Inflammatory macrophage (primary cell): Measurements from ENCODE around the gene SLC35F3.
"Not testable (repeated sequence)": the region's sequence is repeated elsewhere in the genome, so short reads cannot be mapped to it uniquely, and the experiment has no call there.

ENCODE experiments used
- DNase-seq, 2 donors: peaks; one replicate each; pipeline ENCODE4 v3.0.0-alpha.2; 2020 to 2022

The SLC35F3 gene

DNA sequence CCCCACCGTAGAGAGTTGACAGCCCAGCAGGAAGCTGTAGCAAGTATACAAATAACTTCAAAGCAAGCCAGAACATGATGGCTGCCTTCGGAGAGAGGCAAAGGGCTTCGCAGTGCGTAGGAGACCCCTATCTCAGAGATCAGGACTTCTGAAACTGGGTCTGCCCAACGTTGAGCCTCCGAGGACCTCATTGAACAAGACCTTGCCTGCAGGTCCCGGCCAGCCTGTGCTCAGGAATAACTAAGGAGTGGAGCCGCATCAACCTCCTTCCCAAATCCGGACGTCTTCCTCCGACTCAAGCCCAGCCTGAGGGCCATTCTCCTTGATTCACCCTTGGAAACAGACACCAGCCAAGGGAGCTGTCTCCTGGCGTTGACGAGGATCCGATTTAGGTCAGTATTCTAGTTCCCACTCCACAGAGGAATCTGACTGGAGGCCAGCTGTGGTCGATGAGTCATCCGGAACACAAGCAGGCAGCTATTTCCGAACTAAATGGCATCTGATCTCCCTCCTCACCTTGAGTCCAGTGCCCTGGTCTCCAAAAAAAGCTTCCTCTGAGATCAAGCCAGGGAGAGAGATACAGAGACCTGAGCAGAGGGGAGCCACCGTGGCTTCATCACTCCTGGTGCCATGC is 302.3 kb downstream of the SLC35F3 start:
- no peak for DNase-seq

DNA sequence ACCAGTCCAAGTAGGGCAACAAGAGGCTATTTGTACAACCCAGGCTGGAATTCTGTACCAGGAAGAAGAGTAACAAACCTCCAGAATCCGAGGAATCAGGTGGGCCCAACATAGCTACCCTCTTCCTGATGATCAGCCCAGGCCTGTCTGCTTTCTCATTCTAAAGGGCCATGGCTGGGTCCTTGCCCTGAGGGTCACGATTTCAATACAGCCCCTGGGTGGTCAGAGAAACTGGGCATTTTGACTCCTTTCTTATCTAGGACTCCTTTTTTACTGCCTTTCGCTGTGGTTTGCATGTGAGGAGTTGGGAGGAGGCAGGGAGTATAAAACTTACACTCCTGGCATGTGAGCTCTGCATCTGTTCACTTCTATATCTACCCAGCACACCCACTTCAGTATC is 303.9 kb downstream of the SLC35F3 start:
- DNase-seq = no peak

DNA sequence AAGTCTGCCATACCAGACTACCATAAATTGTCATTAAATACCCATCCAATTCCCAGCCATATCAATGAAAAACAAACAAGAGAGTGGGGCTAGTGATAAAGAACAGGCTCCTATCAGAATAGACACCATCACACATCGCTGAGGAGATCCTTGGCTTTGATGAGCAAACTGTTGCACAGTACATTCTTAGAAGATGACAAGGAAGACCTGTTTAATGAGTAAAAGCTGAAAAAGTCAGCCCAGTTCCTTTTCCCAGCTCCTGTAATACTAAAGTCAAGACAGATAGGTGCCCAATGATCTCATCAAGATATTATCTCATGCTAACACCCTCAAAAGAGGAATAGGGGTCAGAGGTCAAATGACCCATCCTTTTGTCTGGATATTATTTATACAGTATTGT is 304.3 kb downstream of the SLC35F3 start:
- DNase-seq = no peak

DNA sequence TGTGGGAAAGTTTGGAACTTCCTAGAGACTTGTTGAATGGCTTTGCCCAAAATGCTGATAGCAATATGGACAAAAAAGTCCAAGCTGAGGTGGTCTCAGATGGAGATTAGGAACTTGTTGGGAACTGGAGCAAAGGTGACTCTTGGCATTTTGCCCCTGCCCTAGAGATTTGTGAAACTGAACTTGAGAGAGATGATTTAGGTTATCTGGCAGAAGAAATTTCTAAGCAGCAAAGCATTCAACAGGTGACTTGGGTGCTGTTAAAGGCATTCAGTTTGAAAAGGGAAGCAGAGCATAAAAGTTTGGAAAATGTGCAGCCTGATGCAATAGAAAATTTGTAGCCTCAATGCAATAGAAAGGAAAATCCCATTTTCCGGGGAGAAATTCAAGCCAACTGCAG is 306.0 kb downstream of the SLC35F3 start:
- not testable (repeated sequence) for DNase-seq

DNA sequence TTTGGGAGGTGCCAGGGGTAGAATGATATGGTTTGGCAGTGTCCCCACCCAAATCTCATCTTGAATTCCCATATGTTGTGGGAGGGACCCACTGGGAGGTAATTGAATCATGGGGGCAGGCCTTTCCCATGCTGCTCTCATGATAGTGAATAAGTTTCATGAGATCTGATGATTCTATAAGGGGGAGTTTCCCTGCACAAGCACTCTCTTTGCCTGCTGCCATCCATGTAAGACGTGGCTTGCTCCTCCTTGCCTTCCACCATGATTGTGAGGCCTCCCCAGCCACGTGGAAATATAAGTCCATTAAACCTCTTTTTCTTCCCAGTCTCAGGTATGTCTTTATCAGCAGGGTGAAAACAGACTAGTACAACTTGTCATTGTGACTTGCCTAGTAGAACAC is 307.4 kb downstream of the SLC35F3 start:
- DNase-seq = not testable (repeated sequence)

DNA sequence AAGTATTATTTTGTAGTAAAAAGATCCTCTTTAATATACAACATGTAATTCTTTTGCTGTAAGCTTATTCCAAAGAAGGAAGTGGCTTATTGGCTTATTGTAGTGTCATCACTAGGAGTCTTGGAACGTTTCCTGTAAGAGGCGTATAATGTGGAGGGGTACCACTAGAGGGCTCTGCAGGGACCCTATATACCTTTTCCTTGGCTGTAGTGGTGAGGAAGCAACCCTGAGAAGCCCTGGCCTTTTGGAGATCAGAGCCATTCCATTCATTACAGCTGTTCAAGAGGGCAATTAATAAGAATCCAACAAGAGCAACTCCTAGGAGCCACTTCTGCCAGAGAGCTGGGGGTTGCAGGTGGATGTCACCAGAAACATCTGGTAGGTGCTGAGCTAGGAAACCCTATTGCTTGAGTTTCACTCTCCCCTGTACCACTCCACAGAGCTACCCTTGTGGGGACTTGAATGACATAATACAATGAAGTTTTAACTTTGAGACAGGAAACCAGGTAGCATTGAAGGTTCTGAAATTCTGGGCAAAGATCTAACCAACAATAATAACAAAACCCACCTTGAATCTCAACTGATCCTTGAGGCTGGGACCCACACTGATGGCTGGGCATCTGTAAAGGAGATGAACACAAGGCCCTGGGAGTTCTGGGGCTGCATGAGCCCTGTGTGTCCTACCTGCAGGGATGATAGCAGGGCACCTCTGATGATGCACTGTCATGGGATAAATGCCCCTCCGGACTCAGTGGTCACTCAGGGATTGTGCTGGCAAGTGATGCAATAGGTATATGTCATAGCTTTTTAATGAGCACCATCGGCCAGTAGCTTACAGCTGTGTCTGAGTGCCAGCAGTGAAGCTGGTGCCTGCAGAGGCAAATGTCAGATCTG is 308.5 kb downstream of the SLC35F3 start:
- peak; percentile 68 to 75 for DNase-seq

DNA sequence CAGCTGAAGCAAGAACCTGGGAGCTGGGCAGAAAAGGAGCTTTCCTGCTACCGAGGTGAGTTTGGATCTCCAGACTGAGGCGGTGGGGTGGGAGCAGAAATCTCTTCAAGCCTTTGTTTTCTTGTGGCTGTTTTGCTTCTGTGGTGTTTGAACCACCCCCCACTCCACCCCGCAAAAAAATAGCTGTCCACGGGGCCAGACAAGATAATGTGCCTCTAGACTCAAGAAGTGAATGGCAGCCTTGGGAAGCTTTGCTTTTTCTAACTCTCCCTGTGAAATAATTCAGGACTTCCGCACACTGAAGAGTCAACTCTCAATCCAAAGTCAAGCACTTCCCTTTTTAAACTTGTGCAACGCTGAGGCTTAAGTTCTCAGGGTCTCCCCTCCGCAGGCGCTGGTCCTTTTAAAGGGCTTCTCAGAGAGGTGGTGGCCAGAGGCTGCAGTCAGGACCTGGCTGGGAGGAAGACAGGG is 309.2 kb downstream of the SLC35F3 start:
- peak; percentile 78 to 84 for DNase-seq

DNA sequence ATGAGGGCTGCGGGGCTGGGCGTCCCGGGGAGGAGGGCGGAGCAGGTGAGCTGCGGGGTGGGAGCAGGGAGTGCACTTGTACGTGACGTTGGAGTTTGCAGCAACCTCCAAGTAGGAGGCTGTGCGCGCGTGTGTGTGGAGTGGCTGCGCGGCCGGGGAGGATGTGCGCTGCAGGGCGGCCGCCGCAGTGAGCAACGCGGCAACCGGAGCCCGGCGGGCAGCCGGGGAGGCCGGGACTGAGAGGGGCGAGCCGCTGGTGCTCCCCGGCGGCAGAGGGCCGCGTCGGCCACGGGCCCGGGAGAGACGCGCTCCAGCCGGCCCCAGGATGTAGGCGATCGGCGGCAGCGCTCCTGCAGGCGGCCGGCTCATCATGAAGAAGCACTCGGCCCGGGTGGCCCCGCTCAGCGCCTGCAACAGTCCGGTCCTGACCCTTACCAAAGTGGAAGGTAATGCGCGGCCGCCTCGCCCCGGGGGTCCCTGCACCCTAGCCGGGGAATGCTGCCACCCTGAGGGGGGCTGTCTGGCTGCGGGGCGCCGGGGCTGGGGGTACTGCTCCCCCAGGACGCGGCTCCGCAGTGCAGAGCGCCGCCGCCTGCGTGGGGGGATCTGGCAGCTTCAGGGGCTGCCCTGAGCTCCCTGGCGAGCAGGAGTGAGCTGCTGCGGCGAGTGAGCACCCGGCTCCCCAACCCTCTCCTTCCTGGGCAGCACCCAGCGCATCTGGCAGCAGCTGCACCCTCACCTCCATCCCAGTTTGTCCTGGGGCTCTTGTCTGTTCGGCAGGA is 309.8 kb downstream of the SLC35F3 start:
- DNase-seq = peak; percentile 65 to 78

DNA sequence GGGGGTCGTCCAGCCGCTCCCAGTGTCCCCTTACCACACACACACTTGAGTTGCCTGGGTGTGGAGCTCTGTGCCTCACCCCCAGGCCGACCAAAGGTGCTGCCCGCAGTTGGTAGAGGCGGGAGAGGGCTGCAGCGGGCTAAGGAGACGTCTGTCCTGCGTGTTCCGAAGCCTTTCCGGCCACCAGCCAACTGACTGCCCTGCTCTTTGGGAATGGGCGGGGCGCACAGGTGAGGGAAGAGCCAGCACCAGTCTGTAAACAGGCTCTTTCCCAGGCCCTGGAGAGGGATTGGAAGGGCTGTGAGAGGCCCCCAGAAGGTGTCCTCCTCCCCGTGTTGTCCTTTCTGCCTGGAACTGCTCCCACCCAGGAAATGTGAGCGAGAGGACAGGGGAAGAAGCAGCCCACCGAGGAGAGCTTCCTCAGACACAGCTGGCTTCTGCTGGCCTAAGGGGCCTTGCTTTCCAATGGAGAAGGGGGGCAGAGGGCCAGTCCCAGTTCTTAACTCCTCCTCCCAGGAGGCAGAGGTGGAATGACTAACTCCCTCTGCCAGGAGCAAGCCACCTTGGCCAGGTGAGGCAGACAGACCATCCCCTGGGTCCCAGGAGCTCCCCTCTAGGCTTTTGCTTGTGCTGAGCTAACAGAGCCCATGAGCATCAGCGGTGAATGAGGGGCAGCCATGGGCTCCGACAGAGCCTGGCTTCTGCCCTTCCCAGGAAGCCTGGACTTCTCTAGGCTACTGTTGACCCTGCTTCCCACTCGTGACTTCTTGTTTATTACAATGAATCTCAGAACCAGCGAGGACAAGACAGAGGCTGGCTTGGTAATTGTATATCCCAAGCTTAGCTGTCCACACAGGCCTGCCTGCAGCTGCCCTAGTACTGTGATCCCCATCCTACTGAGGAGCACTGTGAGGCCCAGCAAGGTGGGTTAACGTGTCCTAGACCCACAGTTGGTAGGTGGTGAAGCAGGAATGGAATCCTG is 310.7 kb downstream of the SLC35F3 start:
- no peak for DNase-seq

DNA sequence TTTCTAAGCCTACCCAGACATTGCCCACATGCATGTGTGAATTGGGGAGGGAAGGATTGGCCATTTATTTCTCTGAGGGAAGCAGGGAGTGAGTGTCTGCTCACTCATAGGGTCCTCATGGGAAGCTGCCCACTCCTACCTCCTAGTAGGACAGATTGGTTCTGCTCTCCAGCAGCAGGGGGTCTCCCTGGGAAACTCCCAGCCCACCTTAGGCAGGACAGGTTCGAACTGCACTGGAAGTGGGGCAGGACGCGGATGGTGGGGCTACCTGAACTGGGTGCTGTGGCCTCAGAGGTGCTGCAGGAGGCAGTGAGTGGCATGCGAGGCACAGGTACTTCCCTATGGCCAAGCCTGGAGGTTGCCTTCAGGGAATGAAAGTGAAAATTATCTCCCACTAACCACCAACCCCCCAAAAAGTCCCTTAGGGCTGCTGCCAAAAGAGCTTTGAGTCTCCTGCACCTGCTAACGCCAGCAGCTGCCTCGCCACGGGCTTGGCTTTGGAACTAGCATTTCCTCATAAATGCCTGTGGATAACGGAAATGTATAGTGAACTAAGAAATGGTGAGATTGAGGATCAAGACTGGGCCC is 311.7 kb downstream of the SLC35F3 start:
- no peak for DNase-seq

DNA sequence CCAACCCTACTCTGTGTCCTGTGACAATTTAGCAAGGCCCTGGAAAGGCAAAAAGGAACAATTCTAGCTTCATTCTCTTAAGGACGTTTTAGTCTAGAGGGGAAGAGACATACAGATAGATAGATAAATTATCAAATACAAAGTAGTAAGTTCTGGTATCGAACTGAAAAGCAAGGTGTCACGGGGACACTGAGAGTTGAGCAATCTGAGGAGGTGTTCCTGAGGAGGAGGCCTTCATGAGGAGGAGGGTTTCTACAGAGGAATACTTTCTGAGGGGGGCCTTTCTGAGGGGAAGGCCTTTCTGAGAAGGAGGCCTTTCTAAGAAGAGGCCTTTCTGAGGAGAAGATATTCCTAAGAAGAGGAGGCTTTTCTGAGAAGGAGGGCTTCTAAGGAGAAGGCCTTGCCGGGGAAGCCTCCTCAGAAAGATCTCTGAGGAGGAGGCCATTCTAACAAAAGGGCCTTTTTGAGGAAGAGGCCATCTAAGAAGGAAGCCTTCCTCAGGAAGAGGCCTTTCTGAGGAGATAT is 312.9 kb downstream of the SLC35F3 start:
- peak in 1 of 2 donors; percentile 11 for DNase-seq

DNA sequence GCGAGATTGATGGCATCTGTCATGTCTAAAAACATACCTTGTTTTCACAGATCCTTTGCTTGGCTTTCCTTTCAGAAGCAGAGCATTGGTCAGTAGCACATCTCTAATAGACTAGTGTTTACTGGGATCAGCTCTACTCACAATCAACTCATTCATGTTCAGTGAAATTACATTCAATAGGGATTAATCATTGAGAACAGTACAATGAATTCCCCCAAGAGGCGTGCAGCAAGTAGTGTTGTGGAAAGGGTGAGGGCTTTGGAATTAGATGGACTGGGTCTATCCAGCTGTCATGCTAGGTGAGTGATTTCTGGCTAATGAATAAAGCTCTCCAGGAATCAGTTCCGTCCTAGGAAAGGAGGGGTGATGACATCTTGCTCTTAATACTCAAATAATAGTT is 313.6 kb downstream of the SLC35F3 start:
- no peak for DNase-seq

DNA sequence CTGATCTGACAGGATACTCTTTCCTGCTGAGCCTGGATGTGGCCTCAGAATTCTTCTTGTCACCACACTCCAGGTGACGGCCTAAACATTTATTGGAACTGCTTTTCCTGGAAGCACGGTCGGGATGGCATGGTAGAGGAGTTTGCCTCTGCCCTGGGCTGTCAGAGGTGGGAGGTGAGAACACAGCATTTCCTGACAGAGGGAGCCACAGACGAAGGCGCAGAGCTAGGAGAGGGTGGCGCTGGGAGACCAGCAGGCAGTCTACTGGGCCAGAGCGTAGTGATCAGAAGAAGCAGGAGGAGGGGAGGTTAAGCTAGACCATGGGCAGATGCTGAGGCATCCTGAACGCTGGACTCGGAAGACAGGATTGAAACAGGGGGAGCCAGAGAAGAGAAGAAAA is 315.2 kb downstream of the SLC35F3 start:
- no peak for DNase-seq

DNA sequence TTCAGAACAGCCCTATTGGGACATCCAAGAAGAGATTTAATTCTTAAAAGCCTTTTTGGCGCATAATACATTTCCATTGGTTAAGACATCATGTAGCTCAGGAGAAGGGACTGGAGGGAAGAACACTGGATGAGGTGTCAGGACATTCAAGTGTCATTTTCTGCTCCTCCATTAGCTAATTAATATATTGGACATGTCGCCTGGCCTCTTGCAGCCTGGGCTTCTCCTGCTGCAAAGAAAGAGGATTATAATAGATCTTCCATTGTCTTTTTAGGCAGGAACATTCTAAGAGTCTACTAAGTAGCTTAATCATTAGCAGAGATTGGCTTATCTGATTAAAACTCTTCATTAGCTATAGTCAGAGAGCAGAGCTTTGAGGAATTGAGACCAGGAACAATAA is 317.1 kb downstream of the SLC35F3 start:
- DNase-seq = no peak

DNA sequence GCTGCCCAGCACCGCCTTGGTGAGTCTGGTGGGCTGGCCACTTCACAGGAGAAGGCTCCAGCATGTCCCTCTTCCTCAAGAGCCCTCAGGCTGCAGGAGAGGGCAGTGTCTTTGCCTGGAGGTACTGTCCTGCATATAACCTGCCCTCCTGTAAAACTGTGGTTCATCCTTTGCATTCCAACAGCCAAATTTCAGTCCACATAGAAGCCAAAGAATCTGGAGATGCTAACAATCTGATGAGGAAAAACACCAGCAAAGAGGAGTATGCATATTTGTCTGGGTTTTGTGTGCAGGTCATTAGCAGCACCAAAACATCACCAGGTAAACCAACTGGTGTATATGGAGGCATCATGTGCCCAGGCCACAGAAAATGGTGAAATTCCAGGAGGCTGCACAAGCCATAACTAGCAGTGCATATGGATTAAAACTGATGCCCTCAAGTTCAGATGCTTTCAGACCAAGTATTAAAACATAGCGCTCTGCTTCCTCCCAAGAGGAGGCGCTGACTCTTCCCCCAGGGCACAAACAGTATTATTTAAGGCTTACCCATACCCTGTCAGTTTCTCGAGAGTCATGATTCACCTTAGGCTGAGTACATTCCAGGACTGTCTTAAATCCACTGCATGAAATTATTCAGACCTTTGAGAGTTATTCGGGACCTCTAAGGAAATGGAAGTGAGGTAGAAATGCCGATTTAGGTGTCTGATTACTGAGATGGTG is 318.2 kb downstream of the SLC35F3 start:
- DNase-seq = no peak

DNA sequence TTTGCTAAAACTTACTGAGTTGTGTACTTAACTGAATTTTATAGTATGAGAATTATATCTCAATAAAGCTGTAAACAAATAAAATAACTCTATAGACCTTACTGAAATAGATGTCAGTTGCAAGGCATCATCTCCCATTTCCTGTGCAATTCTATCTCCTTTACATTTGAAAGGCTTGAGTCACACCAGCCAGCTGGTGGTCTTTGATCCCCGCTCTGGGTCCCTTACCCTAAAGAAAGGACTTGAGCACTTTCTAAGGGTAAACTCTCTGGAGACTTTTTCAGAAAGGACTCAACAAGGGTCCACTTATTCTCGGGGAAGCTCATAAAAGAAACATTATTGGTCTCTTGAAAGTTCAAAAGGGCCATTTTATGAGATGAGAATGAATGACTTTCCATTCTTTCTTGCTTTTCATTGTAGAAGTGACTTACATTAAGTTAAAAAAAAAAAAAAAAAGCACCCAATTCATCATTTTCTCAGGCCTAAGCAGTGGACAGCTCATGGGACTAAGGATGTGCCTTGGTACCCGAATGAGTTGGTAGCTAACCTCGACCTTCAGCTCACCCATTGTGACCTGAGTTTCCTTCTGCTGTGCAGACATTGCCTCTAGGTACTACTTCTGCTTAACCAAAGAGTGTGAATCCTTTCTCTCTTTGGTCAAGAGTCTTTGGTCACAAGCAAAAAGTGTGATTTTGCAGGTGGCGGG is 321.8 kb downstream of the SLC35F3 start:
- no peak for DNase-seq

DNA sequence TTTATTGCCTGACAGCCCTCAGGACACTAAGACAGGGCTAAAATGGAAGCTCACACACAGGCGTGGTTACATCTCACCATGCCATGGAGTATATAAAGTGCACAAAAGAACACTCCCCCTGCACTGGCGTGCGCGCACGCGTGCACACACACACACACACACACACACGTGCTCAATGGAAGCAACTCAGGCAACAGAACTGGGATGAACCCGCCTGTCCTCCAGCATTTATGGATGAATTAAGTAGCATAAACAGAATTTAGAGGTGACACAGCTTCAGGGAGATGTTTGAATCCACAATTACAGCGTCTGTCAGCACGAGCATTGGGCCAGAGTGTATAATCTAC is 322.3 kb downstream of the SLC35F3 start:
- DNase-seq = no peak

DNA sequence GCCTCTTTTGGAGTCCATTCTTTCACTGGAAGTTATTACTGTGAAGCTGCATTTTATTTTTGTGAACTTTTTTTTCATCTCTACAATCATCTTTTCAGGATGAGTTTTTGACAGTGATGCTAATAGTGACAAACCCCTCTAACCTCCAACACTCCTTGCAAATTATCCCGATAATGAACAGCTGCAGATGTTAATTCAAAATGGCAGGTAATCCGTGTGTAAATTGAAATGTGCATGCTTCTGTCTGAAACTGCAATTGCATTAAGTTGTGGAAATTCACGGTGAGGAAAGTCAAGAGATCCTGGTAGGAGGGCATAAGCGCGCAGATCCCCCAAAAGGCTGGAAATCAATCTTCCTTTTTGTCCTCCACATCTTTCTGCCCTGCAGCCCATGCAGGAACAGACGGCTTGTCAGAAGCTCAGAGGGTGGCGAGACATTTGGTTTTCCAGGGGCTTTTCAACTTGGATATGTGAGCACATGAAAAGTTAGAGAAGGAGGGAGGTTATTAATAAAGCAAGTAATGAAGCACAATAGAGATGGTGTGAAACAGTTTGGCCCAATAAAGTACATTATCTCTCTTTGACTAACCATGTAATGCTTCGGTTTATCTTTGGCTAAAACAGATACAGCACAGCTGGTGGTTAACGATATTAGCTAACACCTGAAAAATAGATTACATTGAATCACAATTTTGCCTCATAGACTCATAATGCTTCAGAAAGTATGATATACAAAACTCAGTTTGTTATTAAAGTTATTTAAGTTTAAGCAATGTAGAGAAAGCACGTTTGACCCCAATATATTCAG is 325.3 kb downstream of the SLC35F3 start:
- no peak for DNase-seq

DNA sequence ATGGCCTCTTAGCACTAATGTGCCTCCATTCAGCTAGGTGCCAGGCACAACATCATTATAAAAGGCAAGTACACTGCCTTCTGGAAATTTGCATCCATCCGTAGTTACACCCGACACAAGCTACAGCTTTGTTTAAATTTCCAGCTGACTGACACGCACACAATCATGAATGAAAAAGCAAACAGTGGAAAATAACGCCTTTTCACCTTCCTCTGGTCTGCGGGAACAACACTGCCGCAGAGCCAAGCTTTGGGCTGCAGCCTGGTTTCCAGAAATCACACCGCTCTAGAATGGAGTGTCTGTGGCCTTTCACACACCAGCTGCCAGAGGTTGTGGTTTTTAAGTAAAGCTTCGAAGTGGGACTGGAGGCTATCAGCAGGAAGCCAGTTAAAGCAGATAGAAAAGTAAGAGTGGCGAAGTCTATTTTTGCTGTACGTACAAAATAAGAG is 326.0 kb downstream of the SLC35F3 start:
- no peak for DNase-seq
